EH (cell line): ENCODE data around the gene CHMP6.

Experiments
- DNase-seq: peaks from one replicate; pipeline ENCODE4 v3.0.0-alpha.2; 2015; ENCODE audit warnings: low read depth

The CHMP6 gene

DNA sequence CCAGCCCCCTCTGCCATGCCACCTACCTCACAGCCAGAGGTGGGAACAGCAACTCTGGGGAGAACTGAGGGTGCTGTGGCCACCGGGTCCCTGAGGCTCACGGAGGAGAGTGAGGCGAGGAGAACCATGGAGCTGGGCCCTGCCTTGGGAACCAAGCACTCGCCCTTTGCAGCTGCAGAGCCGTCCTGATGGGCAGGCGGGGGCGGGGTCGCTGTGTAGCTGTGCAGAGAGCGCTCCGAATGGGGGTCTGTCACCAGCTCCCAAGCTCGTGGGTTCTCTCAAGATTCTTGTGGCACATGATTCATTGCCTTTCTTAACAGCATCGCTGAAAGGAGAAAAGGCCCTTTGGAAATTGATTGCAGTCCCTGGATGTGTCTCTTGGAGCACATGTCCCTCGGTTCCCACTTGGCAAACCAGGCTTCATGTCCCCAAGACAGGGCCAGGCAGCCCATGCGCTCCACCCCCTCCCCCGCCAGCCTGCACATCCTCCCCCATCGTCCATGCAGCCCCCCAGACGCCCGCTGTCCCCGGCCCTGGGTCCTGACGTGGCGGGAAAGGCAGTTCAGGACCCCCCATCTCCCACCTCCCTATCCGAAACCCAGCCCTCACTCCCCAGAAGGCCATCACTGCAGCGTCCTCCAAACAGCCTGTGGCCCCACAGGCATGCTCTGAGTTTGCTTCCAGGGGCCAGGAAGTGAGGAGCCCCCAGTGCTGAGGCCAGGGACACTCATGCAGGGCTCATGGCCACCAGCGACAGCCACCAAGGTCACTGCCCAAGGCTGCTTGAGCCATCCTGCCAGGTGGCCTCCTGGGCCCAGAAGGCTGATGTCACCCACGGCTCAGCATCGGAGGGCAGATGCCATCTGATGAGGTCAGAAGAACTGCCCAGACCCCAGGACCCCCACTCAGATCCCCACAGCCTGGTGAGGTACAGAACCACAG lies 20.6 kb upstream of the CHMP6 start:
- peak; percentile 13 for DNase-seq

GRCh38 chr17:80971704-80972304 lies 19.8 kb upstream of the CHMP6 start:
- no peak for DNase-seq

GRCh38 chr17:80976701-80977100 lies 14.9 kb upstream of the CHMP6 start:
- no peak for DNase-seq

GRCh38 chr17:80977172-80977571 lies 14.5 kb upstream of the CHMP6 start:
- no peak for DNase-seq

DNA sequence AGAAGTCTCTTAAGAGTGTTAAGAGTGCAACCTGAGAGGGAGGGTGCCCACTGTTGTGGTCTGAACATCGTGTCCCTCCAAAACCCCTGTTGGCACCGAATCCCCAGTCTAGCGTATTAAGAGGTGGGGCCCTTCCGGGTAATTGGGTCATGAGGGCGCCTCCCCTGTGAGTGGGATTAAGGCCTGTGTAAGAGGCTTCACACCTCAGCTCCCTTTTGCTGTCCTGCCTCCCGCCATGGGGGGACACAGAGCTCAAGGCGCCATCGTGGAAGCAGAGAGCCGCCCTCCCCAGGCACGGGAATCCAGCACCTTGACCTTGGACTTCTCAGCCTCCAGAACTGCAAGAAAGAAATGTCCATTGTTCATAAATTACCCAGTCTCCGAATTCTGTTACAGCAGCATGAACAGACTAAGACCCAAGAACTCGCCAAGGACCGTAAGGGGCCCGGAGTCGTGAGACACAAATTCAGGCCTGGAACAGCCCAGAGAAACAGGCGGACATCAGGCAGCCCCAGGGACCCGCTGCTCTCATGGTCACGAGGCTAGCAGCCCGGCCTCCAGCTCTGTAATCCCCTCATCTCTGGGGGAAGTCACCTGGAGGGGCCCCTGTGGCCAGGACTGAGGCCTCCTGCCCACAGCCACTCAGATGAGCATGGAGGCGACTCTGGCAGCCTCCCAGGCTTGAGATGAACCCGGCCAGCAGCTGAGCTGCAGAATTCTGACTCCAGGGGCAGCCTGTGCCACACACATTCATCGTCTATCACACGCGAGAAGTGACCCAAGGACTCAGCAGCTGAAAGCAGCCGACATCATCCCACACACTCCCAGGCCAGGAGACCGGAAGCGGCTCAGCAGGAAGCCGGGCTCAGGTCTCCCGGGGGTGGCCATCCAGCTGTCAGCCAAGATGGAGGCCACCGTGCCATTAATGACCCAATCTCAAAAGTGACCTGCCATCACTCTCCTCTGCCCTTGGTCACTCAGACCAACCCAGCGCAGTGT lies 12.8 kb upstream of the CHMP6 start:
- DNase-seq: no peak

DNA sequence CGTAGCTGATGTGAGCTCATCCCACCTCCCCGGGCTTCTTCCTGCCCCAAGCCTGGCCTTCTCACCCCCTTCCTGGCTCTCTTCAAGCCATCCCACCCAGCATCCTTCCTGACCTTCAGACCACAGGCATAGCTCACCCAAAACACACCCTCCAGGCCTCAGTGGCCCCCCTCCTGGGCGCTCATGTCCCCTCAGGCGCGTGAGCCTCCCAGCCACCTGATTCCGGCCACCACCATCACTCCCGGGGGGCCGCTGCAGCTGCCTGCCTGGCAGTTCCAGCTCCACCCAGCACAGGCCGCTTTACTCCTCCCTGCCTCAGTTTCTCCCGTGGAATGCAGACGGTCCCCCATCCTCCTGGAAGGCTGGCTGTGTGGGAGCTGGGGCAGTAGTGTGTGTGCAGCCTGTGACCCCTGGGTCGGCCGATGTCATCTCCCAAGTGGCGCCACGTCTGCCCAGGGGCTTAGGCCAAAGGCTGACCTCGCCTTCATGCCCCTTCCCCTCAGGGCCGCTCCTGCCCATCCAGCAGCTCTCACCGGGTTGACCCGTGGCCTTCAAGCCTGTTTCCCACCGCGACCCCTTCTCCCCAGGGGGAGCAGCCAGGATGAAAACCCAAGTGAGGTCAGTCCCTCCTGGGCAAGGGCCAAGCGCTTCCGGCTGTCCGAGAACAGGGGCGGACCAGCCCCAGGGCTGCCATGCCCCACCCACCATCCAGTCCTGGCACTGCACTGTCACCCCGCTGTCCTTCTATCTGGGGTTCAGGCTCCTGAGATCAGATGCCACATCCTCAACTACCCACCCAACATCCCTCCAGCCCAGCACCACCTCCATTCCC lies 11.9 kb upstream of the CHMP6 start:
- DNase-seq: no peak

GRCh38 chr17:80980397-80981061 lies 11.1 kb upstream of the CHMP6 start:
- DNase-seq: peak; percentile 31

DNA sequence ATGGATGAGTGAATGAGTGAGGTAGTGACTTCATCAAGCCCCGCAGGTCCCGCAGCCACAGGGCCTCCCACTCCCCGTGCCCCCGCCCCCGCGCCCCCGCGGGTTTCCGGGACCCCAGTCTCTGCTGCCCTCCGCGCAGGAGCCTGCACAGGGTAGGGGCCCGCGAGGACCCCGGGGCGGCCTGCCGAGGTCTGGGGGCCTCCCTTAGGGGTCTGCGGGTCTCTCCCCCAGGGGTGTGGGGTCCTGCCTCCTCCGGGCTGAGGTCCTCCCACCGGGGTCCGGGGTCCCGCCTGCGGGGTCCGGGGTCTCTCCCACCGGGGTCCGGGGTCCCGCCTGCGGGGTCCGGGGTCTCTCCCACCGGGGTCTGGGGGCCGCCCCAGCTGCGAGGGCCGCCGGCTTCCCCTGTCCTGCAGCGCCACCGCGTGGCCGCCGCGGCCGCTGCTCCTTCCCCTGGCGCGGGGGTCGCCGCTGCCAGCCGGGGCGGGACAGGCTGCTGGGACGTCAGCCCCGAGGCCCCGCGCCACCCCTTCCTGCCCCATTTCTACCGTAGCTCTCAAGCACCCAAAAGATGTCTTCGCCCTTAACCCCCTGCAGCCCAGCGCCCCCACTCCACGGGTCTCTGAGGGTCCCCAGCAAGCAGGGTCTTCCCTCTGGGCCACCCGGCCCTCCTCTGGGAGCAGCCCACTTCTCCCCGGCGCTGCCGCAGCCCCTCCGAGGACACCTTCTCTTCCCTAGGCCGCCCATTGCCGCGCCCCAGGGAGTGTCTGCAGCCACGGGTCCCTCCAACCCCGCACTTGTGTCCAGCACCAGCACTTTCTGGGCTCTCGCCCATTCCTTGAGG lies 10.4 kb upstream of the CHMP6 start:
- DNase-seq: no peak

- no peak for DNase-seq
Observed at GRCh38 chr17:80981929-80982425, 9.7 kb upstream of the CHMP6 start.

- DNase-seq: no peak
Observed at GRCh38 chr17:80982426-80982974, 9.1 kb upstream of the CHMP6 start.

DNA sequence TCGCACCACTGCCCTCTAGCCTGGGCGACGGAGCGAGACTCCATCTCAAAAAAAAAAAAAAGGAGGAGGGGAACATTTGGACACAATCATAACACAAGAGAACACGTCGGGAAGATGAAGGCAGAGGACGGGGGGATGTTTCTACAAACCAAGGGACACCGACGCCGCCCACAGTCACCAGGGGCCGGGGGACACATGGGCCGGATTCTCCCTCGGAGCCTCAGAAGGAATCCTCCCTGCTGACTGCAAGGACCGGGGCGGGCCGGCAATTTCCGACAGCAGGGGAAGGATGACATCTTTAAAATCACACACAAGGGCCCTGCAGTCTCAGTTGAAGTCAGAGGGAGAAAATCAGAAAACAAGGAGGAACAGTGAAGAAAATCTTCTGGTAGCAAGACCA lies 8.1 kb upstream of the CHMP6 start:
- no peak for DNase-seq

DNA sequence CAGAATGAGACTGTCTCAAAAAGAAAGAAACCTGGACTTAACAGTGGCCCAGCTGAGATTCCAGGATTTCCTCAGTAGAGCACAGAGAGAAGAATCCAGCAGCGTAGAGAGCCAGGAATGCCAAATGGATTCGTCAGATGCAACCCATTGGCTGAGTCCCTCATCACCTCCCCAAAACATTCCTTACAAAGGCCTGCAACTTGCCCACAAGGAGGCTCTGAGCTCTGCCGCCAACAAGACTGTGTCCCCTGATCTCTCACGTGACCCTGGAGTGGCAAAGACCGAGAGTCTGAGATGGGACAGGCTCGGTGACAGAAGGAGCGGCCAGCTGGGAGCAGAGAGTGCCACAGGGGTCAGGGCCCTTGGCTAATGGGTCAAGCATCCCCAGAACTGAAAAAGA lies 6.9 kb upstream of the CHMP6 start:
- peak; percentile 99 for DNase-seq

- DNase-seq: no peak
Observed at GRCh38 chr17:80986046-80986445, 5.6 kb upstream of the CHMP6 start.

DNA sequence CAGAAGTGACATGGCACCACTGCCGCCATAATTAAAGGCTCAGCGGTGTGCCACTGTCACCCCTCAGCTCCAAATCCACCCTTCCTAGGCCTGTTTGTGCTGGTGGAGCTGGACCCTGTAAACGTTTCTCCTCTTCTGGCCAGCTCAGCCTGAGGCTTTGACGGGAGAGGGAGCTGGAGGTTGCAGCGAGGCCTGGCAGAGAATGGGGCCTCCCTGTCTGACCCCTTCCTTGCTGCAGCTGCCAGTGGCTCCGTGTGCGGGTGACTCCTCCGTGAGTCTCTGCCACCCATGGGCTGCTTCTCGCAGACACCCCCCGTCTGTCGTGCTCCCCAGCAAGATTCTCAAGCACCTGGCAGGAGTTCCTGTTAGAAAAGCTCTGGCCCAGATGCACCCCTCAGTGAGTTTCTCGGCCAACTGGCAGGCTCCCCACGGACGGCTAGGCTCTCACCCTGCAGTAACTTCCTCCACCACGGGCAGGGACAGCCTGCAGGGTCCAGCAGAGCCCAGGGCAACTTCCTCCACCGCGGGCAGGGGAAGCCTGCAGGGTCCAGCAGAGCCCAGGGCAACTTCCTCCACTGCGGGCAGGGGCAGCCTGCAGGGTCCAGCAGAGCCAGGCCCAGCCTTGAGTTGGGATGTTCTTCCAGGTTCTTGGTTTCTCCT lies 4.7 kb upstream of the CHMP6 start:
- DNase-seq: no peak

DNA sequence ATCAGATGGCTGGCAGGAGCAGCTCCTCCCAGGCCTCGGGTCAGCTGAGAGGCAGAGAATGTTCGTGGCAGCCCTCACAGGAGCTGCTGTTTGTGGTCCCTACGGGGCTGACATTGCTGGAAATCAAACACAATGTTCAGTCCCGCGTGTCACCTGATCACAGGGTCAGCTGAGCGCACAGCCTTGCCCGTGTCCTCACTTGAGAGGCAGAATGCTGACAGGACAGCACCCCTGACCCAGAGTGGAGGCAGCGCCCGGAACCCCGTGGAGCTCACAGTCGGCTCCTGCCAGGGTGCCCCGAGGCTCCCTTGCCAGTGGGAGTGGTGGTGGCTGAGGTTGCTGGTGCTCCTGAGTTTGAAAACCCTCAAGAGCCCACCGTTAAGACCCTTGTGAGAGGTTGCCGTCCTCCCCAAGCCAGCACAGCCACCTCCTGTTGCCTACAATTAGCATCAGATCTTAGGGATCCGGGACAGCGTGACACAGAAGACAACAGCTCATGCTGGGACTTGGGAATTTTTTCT lies 3.6 kb upstream of the CHMP6 start:
- DNase-seq: no peak

DNA sequence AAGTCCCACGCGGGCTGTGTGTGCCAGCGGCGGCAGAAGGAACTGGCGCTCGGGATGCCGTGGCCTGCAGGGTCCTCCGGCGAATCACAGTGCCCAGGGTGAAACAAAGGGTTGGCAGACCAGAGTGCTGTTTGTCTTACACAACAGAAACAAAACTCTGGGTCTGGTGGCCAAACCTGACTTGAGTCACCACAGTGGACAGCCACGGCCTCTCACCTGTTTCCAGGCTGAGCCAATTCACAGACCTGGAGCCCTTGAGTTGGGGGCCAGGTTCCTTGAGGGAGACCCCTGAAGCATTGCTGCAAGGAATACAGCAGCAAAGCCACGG lies 2.1 kb upstream of the CHMP6 start:
- DNase-seq: no peak

GRCh38 chr17:80990921-80991644 lies 558 bp upstream of the CHMP6 start:
- DNase-seq: no peak
